Astrocyte of the cerebellum (primary cell): Measurements from ENCODE around the gene SAV1.
A peak's percentile ranks its signal among the peaks of the same experiment; 100 is the strongest.

ENCODE experiments used
- DNase-seq: peaks from one replicate; pipeline ENCODE4 v3.0.0-alpha.2; 2011; ENCODE audit warnings: low read depth
- H3K4me3 ChIP-seq: 2 replicates; pipeline ENCODE4 v1.5.1; 2011; ENCODE audit warnings: mild to moderate bottlenecking, low read depth, low read length, moderate library complexity
- CTCF ChIP-seq: IDR thresholded peaks from 2 replicates; pipeline ENCODE4 v1.5.1; 2012; ENCODE audit warnings: low read length, low read depth, moderate library complexity, mild to moderate bottlenecking; ENCODE audit errors: missing control alignments
- in situ Hi-C: cut with HindIII; loops from 2 replicates; pipeline ENCODE4 v1.10.0; 2017; ENCODE audit warnings: low sequenced_read_pairs

SAV1 gene

GRCh38 chr14:50605766-50606165 lies 62.3 kb downstream of the SAV1 start:
- H3K4me3 ChIP-seq, result no peak overlapping the region
- DNase-seq, result no peak
- TF ChIP-seq CTCF, result no peak
- in situ Hi-C loops, result loop anchor here (25.0 kb wide), 1 partner anchor 182 kb away; no protein-coding TSS in a partner anchor

- in situ Hi-C loops, result loop anchor here (25.0 kb wide), 1 partner anchor 184 kb away; no protein-coding TSS in a partner anchor
Measured at GRCh38 chr14:50603565-50603964, 64.5 kb downstream of the SAV1 start.

GRCh38 chr14:50602035-50602434 lies 66.1 kb downstream of the SAV1 start:
- DNase-seq, result no peak
- no peak for TF ChIP-seq CTCF
- no peak overlapping the region for H3K4me3 ChIP-seq
- in situ Hi-C loops, result loop anchor here (25.0 kb wide), 1 partner anchor 185 kb away; no protein-coding TSS in a partner anchor

More at GRCh38 chr14:50603565-50603964, 64.5 kb downstream of the SAV1 start:
- H3K4me3 ChIP-seq, result no peak overlapping the region
- TF ChIP-seq CTCF, result no peak
- no peak for DNase-seq

GRCh38 chr14:50601394-50601793 lies 66.7 kb downstream of the SAV1 start:
- DNase-seq, result no peak
- H3K4me3 ChIP-seq, result no peak overlapping the region
- in situ Hi-C loops, result loop anchor here (25.0 kb wide), 1 partner anchor 186 kb away; no protein-coding TSS in a partner anchor
- no peak for TF ChIP-seq CTCF

- H3K4me3 ChIP-seq, result no peak overlapping the region
- in situ Hi-C loops, result loop anchor here (25.0 kb wide), 1 partner anchor 186 kb away; no protein-coding TSS in a partner anchor
- no peak for DNase-seq
- TF ChIP-seq CTCF, result no peak
Measured at GRCh38 chr14:50600849-50601248, 67.3 kb downstream of the SAV1 start.

GRCh38 chr14:50599700-50600444 lies 68.2 kb downstream of the SAV1 start:
- no peak overlapping the region for H3K4me3 ChIP-seq
- in situ Hi-C loops, result loop anchor here (25.0 kb wide), 1 partner anchor 187 kb away; no protein-coding TSS in a partner anchor
- peak; percentile 55 for TF ChIP-seq CTCF
- DNase-seq, result peak; percentile 35
